Measurements from ENCODE around the gene CLEC4M. TPM values are rescaled to one million over a fixed set of nuclear protein-coding genes. Genes with fewer than 3 reads are reported as not detected.
"Not testable (repeated sequence)": the region's sequence is repeated elsewhere in the genome, so short reads cannot be mapped to it uniquely, and the experiment has no call there.

The CLEC4M gene
- polyA plus RNA-seq, 1 donor, result 0.09 TPM

- no peaks in the 10 kb centered on the region for H3K36me3 ChIP-seq (ENCODE audit: control insufficient read depth, insufficient read depth, low read length)
- H3K9me3 ChIP-seq (ENCODE audit: control insufficient read depth, low read depth, low read length), result no peaks in the 10 kb centered on the region
- no peak for DNase-seq
- peaks cover 3% of the 10 kb centered on the region for H3K27me3 ChIP-seq (ENCODE audit: control insufficient read depth, insufficient read depth, low read length)
- WGBS (ENCODE audit: insufficient coverage, low lambda C conversion rate), result 87% methylated on average over 4 of the region's 6 CpGs
- no peak overlapping the region for H3K27ac ChIP-seq (ENCODE audit: low read length)
- no peaks in the 10 kb centered on the region for H3K4me1 ChIP-seq (ENCODE audit: control insufficient read depth, insufficient read depth, low read length)
- H3K4me3 ChIP-seq (ENCODE audit: low read length), result no peak overlapping the region
These were observed 22.4 kb upstream of the CLEC4M start for GRCh38 chr19:7740682-7741054.

GRCh38 chr19:7742575-7742974 lies 20.5 kb upstream of the CLEC4M start:
- Histone ChIP-seq H3K27ac (ENCODE audit: low read length) (no peak overlapping the region), H3K4me3 (ENCODE audit: low read length) (no peak overlapping the region), H3K27me3 (ENCODE audit: control insufficient read depth, insufficient read depth, low read length) (no peaks in the 10 kb centered on the region), H3K36me3 (ENCODE audit: control insufficient read depth, insufficient read depth, low read length) (no peaks in the 10 kb centered on the region), H3K9me3 (ENCODE audit: control insufficient read depth, low read depth, low read length) (no peaks in the 10 kb centered on the region), H3K4me1 (ENCODE audit: control insufficient read depth, insufficient read depth, low read length) (no peaks in the 10 kb centered on the region)
- DNase-seq, result no peak
- no CpG with 5 or more reads among the region's 2 CpGs for WGBS (ENCODE audit: insufficient coverage, low lambda C conversion rate)

GRCh38 chr19:7742991-7743390 lies 20.1 kb upstream of the CLEC4M start:
- Histone ChIP-seq H3K27me3 (ENCODE audit: control insufficient read depth, insufficient read depth, low read length) (no peaks in the 10 kb centered on the region), H3K36me3 (ENCODE audit: control insufficient read depth, insufficient read depth, low read length) (no peaks in the 10 kb centered on the region), H3K27ac (ENCODE audit: low read length) (no peak overlapping the region), H3K9me3 (ENCODE audit: control insufficient read depth, low read depth, low read length) (no peaks in the 10 kb centered on the region), H3K4me3 (ENCODE audit: low read length) (no peak overlapping the region), H3K4me1 (ENCODE audit: control insufficient read depth, insufficient read depth, low read length) (no peaks in the 10 kb centered on the region)
- DNase-seq, result no peak
- WGBS (ENCODE audit: insufficient coverage, low lambda C conversion rate), result 100% methylated on average over 1 of the region's 11 CpGs

GRCh38 chr19:7743425-7743841 lies 19.6 kb upstream of the CLEC4M start:
- Histone ChIP-seq H3K27me3 (ENCODE audit: control insufficient read depth, insufficient read depth, low read length) (no peaks in the 10 kb centered on the region), H3K9me3 (ENCODE audit: control insufficient read depth, low read depth, low read length) (no peaks in the 10 kb centered on the region), H3K4me3 (ENCODE audit: low read length) (no peak overlapping the region), H3K27ac (ENCODE audit: low read length) (no peak overlapping the region), H3K4me1 (ENCODE audit: control insufficient read depth, insufficient read depth, low read length) (no peaks in the 10 kb centered on the region), H3K36me3 (ENCODE audit: control insufficient read depth, insufficient read depth, low read length) (no peaks in the 10 kb centered on the region)
- WGBS (ENCODE audit: insufficient coverage, low lambda C conversion rate), result no CpG with 5 or more reads among the region's 2 CpGs
- no peak for DNase-seq

- H3K4me1 ChIP-seq (ENCODE audit: control insufficient read depth, insufficient read depth, low read length), result no peaks in the 10 kb centered on the region
- no peak overlapping the region for H3K27ac ChIP-seq (ENCODE audit: low read length)
- no peaks in the 10 kb centered on the region for H3K9me3 ChIP-seq (ENCODE audit: control insufficient read depth, low read depth, low read length)
- no peaks in the 10 kb centered on the region for H3K36me3 ChIP-seq (ENCODE audit: control insufficient read depth, insufficient read depth, low read length)
- no peak overlapping the region for H3K4me3 ChIP-seq (ENCODE audit: low read length)
- no peak for DNase-seq
- no CpG with 5 or more reads among the region's 5 CpGs for WGBS (ENCODE audit: insufficient coverage, low lambda C conversion rate)
- H3K27me3 ChIP-seq (ENCODE audit: control insufficient read depth, insufficient read depth, low read length), result no peaks in the 10 kb centered on the region
These were observed 18.8 kb upstream of the CLEC4M start for GRCh38 chr19:7744199-7744786.

GRCh38 chr19:7744871-7745650 lies 18.0 kb upstream of the CLEC4M start:
- Histone ChIP-seq H3K4me3 (ENCODE audit: low read length) (no peak overlapping the region), H3K36me3 (ENCODE audit: control insufficient read depth, insufficient read depth, low read length) (no peaks in the 10 kb centered on the region), H3K4me1 (ENCODE audit: control insufficient read depth, insufficient read depth, low read length) (no peaks in the 10 kb centered on the region), H3K9me3 (ENCODE audit: control insufficient read depth, low read depth, low read length) (no peaks in the 10 kb centered on the region), H3K27me3 (ENCODE audit: control insufficient read depth, insufficient read depth, low read length) (no peaks in the 10 kb centered on the region), H3K27ac (ENCODE audit: low read length) (no peak overlapping the region)
- WGBS (ENCODE audit: insufficient coverage, low lambda C conversion rate), result no CpG with 5 or more reads among the region's 12 CpGs
- no peak for DNase-seq

GRCh38 chr19:7746306-7746705 lies 16.7 kb upstream of the CLEC4M start:
- not testable (repeated sequence) for H3K4me1 ChIP-seq (ENCODE audit: control insufficient read depth, insufficient read depth, low read length); H3K4me3 ChIP-seq (ENCODE audit: low read length); H3K27ac ChIP-seq (ENCODE audit: low read length); H3K9me3 ChIP-seq (ENCODE audit: control insufficient read depth, low read depth, low read length); H3K27me3 ChIP-seq (ENCODE audit: control insufficient read depth, insufficient read depth, low read length); DNase-seq; H3K36me3 ChIP-seq (ENCODE audit: control insufficient read depth, insufficient read depth, low read length)
- WGBS (ENCODE audit: insufficient coverage, low lambda C conversion rate), result no CpG with 5 or more reads among the region's 4 CpGs

- Histone ChIP-seq H3K27me3 (ENCODE audit: control insufficient read depth, insufficient read depth, low read length) (peaks cover 2% of the 10 kb centered on the region), H3K4me1 (ENCODE audit: control insufficient read depth, insufficient read depth, low read length) (no peaks in the 10 kb centered on the region), H3K27ac (ENCODE audit: low read length) (no peak within 1 kb of the TSS), H3K36me3 (ENCODE audit: control insufficient read depth, insufficient read depth, low read length) (no peaks in the 10 kb centered on the region), H3K9me3 (ENCODE audit: control insufficient read depth, low read depth, low read length) (no peaks in the 10 kb centered on the region), H3K4me3 (ENCODE audit: low read length) (peak within 1 kb of the TSS; percentile 4)
- DNase-seq, result no peak
- no CpG with 5 or more reads among the region's 7 CpGs for WGBS (ENCODE audit: insufficient coverage, low lambda C conversion rate)
These were observed 15.8 kb upstream of the CLEC4M start, which contains the start of gene CD209 for GRCh38 chr19:7746903-7747884. Gene CD209 (minus strand): TSS chr19:7747534. CDS start chr19:7747511, 23 bp downstream.

GRCh38 chr19:7748171-7748570 lies 14.9 kb upstream of the CLEC4M start:
- H3K4me1 ChIP-seq (ENCODE audit: control insufficient read depth, insufficient read depth, low read length), result no peaks in the 10 kb centered on the region
- no peak for DNase-seq
- WGBS (ENCODE audit: insufficient coverage, low lambda C conversion rate), result 100% methylated on average over 1 of the region's 2 CpGs
- no peak overlapping the region for H3K4me3 ChIP-seq (ENCODE audit: low read length)
- H3K36me3 ChIP-seq (ENCODE audit: control insufficient read depth, insufficient read depth, low read length), result no peaks in the 10 kb centered on the region
- H3K9me3 ChIP-seq (ENCODE audit: control insufficient read depth, low read depth, low read length), result no peaks in the 10 kb centered on the region
- peaks cover 2% of the 10 kb centered on the region for H3K27me3 ChIP-seq (ENCODE audit: control insufficient read depth, insufficient read depth, low read length)
- H3K27ac ChIP-seq (ENCODE audit: low read length), result no peak overlapping the region

GRCh38 chr19:7748756-7749155 lies 14.3 kb upstream of the CLEC4M start:
- H3K4me1 ChIP-seq (ENCODE audit: control insufficient read depth, insufficient read depth, low read length), result no peaks in the 10 kb centered on the region
- no CpG with 5 or more reads among the region's 4 CpGs for WGBS (ENCODE audit: insufficient coverage, low lambda C conversion rate)
- peaks cover 2% of the 10 kb centered on the region for H3K27me3 ChIP-seq (ENCODE audit: control insufficient read depth, insufficient read depth, low read length)
- no peak overlapping the region for H3K27ac ChIP-seq (ENCODE audit: low read length)
- H3K9me3 ChIP-seq (ENCODE audit: control insufficient read depth, low read depth, low read length), result no peaks in the 10 kb centered on the region
- H3K36me3 ChIP-seq (ENCODE audit: control insufficient read depth, insufficient read depth, low read length), result no peaks in the 10 kb centered on the region
- H3K4me3 ChIP-seq (ENCODE audit: low read length), result no peak overlapping the region
- DNase-seq, result no peak

All from large intestine (tissue), 3 donors.